GM12878 (cell line): ENCODE results near the gene HBZ.
"Not testable (repeated sequence)": the region's sequence is repeated elsewhere in the genome, so short reads cannot be mapped to it uniquely, and the experiment has no call there.

Experiments used
- NR2C1 ChIP-seq: fragments of 450-650 bp; IDR thresholded peaks from 2 replicates; pipeline ENCODE4 v1.6.1; 2017; ENCODE audit warnings: antibody characterized with exemption, mild to moderate bottlenecking, moderate library complexity
- TF ChIP-seq, protein P1 (sequence below), 3 experiments: IDR thresholded peaks in 2 of 3; conservative IDR thresholded peaks in 1 of 3; 2 replicates each; pipeline ENCODE4 v1.5.1; 2011; ENCODE audit warnings: low read depth in 3 of 3, low read length in 3 of 3, mild to moderate bottlenecking in 3 of 3, control low read depth in 2 of 3, moderate library complexity in 2 of 3, inconsistent platforms in 1 of 3, mixed read lengths in 1 of 3; ENCODE audit not compliant: control insufficient read depth in 2 of 3, insufficient read depth in 1 of 3; ENCODE audit errors: extremely low read depth in 1 of 3

DNA sequence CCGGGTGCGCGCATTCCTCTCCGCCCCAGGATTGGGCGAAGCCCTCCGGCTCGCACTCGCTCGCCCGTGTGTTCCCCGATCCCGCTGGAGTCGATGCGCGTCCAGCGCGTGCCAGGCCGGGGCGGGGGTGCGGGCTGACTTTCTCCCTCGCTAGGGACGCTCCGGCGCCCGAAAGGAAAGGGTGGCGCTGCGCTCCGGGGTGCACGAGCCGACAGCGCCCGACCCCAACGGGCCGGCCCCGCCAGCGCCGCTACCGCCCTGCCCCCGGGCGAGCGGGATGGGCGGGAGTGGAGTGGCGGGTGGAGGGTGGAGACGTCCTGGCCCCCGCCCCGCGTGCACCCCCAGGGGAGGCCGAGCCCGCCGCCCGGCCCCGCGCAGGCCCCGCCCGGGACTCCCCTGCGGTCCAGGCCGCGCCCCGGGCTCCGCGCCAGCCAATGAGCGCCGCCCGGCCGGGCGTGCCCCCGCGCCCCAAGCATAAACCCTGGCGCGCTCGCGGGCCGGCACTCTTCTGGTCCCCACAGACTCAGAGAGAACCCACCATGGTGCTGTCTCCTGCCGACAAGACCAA is 20.0 kb downstream of the HBZ start, which contains the start of gene HBA2:
- TF ChIP-seq, protein P1, sequence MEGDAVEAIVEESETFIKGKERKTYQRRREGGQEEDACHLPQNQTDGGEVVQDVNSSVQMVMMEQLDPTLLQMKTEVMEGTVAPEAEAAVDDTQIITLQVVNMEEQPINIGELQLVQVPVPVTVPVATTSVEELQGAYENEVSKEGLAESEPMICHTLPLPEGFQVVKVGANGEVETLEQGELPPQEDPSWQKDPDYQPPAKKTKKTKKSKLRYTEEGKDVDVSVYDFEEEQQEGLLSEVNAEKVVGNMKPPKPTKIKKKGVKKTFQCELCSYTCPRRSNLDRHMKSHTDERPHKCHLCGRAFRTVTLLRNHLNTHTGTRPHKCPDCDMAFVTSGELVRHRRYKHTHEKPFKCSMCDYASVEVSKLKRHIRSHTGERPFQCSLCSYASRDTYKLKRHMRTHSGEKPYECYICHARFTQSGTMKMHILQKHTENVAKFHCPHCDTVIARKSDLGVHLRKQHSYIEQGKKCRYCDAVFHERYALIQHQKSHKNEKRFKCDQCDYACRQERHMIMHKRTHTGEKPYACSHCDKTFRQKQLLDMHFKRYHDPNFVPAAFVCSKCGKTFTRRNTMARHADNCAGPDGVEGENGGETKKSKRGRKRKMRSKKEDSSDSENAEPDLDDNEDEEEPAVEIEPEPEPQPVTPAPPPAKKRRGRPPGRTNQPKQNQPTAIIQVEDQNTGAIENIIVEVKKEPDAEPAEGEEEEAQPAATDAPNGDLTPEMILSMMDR (IDR thresholded peaks at IDR 0.05 in 2 of 3, conservative IDR thresholded peaks at IDR 0.05 in 1 of 3; ENCODE audit: control insufficient read depth in 2 of 3, extremely low read depth in 1 of 3, insufficient read depth in 1 of 3, low read depth in 3 of 3, low read length in 3 of 3), result not testable (repeated sequence)
- not testable (repeated sequence) for TF ChIP-seq NR2C1
